Fibroblast of skin of left biceps (primary cell): ENCODE measurements around the gene ACAP3.

Source experiments
- DNase-seq, 2 experiments: peaks; one replicate each; pipeline ENCODE4 v3.0.0-alpha.2; 2013; ENCODE audit warnings: low read depth in 2 of 2

The ACAP3 gene

DNA sequence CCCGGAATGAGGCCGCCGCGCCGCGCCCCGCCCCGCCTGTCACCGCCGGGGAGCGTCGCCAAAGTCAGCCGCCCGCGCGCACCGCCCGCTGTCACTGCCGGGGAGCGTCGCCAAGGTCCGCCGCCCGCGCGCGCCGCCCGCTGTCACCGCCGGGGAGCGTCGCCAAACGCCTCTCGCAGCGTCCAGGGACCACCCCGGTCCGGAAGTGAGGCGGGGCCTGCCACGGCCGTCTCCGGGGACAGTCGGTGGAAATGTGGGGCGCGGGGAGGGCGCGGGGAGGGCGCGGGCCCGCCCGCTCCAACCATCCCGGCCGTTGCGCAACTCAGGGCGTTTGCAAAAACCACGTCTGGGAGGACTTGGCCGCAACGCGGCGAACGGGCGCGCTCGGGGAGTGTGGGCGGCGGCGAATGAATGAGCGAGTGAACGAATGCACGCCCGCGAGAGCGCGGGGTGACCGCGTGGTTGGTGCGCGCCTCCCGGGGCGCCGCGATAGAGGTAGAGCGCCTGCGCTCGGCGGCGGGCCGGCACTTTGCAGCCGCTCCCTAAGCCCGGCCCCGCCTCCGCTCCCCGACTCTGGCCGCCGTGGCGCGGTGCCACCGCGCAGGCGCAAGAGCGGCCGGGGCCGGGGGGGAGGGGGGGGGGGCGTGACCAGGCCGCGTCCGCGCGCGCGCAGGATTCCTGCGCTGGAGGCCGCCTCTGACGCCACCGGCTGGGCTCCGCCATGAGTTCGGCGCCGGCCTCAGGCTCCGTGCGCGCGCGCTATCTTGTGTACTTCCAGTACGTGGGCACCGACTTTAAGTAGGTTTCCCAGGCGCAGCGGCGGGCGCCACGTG is at the start of gene ACAP3, which contains the start of gene PUSL1:
ACAP3 (minus strand) TSS at position 8 of the 833 bp plus-strand sequence. CDS start 115 bp downstream, outside the sequence.
PUSL1 (plus strand) TSS at position 675 of the 833 bp plus-strand sequence; CDS start at position 722, 47 bp downstream.
- peak; percentile 86 to 89 for DNase-seq

GRCh38 chr1:1356796-1357401 is 49.2 kb upstream of the ACAP3 start:
- no peak for DNase-seq

DNA sequence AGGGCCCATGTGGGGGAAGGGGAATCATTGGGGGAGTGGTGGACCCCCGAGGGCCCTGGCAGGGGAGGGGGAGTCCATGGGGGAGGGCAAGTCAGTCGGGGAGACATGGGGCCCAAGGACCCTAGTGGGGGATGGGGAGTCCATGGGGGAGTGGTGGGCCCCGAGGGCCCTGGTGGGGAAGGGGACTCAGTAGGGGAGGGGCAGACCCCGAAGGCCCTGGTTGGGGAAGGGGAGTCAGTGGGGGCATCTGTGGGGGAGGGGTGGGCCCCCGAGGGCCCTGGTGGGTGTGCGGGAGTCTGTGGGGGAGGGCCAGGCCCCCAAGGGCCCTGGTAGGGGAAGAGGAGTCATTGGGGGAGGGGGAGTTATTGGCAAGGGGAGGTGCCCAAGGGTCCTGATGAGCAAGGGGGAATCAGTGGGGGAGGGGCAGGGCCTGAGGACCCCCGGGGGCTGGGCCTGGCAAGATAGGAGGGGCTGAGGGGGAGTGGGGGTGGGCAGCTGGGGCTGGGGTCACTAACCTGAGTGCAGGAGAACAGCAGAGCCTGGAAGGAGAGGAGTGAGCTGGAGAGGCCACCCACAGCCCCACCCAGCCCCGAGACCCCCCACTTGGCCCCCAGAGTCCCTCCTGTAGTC is 48.6 kb upstream of the ACAP3 start:
- DNase-seq = no peak

- DNase-seq = no peak
These were observed 47.7 kb upstream of the ACAP3 start for GRCh38 chr1:1355416-1355815.

- DNase-seq = no peak
These were observed 46.8 kb upstream of the ACAP3 start for GRCh38 chr1:1354271-1355247.

DNA sequence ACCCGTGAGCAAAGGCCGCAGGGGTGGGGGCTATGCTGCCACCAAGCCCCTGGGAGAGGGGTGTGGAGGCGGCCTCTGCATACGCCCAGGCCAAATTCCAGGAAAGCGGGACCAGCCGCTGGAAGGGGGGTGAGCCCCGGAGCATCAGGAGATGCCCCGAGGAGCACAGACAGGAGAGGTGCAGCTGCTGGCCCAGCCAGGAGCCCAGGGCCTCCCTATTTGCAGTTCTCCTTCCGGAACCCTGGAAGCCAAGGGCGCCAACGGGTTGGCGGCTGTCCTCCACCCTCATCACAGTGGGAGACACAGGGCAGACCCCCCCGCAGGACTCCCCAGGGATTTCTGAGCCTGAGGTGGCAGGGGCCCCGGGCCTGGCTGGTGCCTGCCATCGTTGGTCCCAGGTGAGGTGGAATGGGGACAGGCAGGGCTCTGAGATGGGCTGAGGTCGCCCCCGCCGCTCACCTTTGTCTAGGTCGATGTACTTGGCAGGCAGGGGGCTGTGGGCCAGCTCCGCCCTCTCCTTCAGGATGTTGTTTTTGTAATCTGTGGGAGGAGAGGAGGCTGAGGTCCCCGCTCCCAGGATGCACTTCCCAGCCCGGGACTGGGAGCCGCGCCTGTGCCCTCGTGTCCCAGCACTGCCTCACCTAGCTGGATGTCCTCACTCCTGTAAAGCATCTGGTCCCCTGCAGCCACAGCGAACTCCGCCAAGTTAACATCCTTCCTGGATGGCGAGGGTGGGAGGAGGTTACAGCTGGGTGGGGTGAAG is 45.8 kb upstream of the ACAP3 start:
- DNase-seq = no peak

DNA sequence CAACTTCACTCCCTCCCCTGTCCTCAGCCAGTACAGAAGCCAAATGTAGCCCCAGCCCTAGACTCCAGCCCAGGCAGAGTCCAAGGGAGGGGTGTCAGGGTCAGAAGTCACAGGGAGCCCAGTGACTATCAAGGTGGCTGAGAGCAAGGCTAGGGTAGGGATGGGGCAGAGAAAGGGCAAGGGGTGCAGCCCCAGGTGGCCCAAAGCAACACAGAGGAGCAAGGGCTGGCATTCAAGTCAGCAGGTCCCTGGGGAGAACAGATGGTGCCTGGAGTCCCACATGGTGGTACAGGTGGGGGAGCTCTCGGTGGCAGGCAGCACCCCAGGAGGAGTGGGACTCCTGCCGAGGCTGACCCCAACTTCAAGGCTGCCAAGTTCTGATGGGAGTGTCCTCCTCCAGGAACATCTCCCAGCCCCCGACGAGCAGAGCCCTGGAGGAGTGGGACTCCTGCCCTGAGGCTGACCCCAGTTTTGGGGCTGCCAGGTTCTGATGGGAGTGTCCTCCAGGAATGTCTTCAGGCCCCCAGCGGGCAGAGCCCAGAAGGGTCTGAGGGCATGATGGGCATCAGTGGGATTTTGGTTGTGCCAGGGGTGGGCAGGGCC is 45.2 kb upstream of the ACAP3 start:
- no peak for DNase-seq

- no peak for DNase-seq
These were observed 44.0 kb upstream of the ACAP3 start for GRCh38 chr1:1351511-1352427.

- DNase-seq = peak; percentile 28 to 31
These were observed 41.7 kb upstream of the ACAP3 start, which contains the start of gene DVL1 for GRCh38 chr1:1349256-1350012. DVL1 (minus strand) TSS chr1:1349418; CDS start chr1:1349065, 353 bp downstream.

DNA sequence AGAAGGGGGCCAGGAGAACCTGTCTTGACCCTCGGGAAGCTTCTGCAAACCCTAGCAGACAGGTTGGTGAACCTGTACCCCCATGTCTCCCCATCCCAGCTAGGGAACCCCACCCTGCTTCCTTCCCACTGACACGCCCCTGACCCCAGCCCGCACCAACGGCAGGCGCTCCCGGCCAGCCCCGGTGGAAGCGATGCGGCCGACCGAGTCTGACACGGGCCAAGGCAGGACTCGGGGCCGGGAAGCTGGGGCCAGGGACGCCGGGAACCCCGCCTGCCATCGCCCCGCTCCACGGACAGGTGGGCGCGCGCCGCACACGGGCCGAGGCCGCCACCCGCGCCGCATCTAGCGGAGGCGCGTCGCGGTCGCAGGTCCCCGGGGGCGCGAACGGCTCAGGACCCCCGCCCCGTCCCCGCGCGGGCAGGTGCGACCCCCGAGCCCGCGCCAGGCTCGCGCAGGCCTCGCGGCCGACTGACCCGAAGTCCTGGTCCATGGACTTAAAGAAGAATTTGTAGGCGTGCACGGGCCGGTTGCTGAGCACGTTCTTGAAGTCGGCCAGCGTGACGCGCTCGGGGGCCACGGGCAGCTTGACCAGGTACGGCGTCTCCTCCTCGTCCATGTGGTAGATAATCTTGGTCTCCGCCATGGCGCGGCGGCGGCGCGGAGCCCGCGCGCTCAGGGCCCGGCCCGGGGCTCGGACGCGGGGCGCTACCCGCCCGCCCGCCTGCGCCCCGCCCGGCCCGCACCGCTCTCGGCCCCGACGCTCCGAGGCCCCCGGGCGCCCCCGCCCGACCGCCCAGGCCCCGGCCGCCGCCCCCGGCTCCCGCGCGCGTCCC is 40.9 kb upstream of the ACAP3 start:
- DNase-seq = no peak

GRCh38 chr1:1347663-1348419 is 40.1 kb upstream of the ACAP3 start:
- no peak for DNase-seq

DNA sequence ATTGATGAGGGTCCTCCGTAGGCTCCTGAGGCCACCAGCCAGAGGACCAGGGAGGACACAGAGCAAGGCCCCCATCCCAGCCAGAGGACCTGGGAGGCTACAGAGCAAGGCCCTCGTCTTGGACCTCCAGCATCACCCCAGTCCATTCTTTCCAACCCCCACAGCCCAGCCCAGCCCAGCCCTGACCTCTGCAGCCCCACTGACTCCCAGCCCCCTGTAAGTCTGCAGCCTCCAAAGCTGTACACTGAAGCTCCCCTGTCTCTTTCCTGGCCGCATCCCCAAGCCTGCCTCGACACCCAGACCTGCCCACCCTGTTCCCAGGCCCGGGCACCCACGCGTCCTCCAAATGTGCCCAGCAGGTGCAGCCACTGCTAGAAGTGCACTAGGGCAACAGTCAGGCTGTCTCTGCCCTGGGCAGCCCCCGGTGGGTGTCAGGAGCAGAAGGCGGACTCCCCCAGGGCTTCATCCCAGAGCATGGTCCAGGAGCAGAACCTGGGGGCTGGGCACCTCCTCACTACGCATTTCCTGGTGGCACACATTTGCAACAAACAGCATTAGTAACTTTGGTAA is 39.4 kb upstream of the ACAP3 start:
- no peak for DNase-seq

DNA sequence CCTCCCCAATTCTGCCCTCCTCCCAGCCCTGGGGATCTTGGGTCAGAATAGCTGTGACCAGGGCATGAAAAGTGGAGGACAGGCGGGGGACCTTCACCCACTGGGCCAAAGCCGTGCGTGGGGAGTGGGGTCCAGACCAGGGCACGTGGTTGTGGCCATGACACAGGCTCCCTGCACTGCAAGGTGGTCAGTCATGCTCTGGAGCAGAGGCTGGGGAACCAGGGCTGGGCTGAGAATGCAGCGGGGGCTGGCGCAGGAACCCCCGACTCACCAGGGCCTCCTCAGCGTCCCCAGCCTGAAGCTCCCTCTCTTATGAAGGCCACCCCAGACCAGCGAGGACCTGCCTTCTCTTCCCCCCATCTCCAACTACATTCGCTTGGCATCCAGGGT is 38.8 kb upstream of the ACAP3 start:
- DNase-seq = no peak

- DNase-seq = no peak
These were observed 38.2 kb upstream of the ACAP3 start for GRCh38 chr1:1345860-1346500.

DNA sequence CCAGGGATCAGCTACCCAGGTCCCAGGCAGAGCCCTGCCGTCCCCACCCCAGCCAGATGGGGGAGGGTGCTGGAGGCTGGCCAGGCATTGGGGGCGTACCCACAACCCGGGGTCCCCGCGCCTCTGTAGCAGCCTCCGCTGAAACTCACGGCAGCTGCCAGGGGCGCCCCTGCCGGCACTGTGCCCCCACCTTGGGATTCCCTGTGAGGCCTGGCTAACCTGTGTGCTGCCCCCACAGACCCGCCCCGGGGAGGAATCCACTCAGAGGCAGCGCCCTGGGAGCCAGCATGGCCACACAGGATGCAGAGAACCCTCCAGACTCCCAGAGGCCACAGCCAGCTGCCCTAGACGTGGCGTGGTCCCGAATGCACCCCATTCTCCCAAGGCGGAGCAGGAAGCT is 37.7 kb upstream of the ACAP3 start:
- no peak for DNase-seq
